ENCODE data around the gene USH2A.

Gene USH2A

DNA sequence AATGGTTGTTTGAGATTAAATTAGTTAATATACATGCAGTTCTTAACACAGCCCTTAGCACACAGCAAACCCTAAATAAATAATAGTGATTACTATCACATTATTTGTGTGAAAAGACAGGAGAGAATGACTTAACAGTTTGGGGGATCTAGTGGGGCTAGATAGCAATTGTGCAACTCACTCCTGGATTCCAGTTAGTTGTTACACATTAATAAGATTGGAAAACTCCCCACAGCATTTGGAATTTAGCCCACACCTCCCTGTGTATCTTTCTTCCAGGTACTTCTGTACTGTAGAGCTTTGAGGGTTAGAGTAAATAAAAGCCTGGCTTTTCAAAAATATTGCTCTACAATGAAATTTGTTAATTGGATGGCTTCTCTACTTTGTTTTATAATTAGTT, 763.0 kb downstream of the USH2A start:
- DNase-seq (ENCODE audit: low read depth) = no peak
- H3K4me3 ChIP-seq (ENCODE audit: control insufficient read depth, low read depth, low read length) = no peak overlapping the region
- TF ChIP-seq, protein P1, sequence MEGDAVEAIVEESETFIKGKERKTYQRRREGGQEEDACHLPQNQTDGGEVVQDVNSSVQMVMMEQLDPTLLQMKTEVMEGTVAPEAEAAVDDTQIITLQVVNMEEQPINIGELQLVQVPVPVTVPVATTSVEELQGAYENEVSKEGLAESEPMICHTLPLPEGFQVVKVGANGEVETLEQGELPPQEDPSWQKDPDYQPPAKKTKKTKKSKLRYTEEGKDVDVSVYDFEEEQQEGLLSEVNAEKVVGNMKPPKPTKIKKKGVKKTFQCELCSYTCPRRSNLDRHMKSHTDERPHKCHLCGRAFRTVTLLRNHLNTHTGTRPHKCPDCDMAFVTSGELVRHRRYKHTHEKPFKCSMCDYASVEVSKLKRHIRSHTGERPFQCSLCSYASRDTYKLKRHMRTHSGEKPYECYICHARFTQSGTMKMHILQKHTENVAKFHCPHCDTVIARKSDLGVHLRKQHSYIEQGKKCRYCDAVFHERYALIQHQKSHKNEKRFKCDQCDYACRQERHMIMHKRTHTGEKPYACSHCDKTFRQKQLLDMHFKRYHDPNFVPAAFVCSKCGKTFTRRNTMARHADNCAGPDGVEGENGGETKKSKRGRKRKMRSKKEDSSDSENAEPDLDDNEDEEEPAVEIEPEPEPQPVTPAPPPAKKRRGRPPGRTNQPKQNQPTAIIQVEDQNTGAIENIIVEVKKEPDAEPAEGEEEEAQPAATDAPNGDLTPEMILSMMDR (IDR thresholded peaks at IDR 0.05; ENCODE audit: control insufficient read depth, insufficient read depth, low read depth, low read length, missing control alignments) = no peak

DNA sequence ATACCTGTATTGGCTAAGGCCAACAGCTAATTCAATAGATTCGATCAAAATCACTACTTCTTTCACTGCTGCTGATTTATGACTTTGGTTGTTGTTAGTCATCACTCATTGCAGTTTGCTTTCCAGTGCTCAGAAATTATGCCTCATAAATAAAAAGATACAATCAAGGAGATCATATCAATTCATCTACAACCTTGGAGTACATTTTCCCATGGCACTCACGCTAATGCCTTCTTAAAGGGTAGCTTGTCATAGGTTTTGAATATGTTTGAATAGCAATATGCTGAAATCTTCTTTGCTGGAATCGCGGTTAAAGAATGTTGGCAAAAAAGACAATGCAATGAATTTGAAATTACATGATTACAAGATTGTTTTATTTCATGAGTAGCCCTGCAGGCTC, 766.2 kb downstream of the USH2A start:
- DNase-seq (ENCODE audit: low read depth) = no peak
- TF ChIP-seq, protein P1 (IDR thresholded peaks at IDR 0.05; ENCODE audit: control insufficient read depth, insufficient read depth, low read depth, low read length, missing control alignments) = no peak
- no peak overlapping the region for H3K4me3 ChIP-seq (ENCODE audit: control insufficient read depth, low read depth, low read length)

DNA sequence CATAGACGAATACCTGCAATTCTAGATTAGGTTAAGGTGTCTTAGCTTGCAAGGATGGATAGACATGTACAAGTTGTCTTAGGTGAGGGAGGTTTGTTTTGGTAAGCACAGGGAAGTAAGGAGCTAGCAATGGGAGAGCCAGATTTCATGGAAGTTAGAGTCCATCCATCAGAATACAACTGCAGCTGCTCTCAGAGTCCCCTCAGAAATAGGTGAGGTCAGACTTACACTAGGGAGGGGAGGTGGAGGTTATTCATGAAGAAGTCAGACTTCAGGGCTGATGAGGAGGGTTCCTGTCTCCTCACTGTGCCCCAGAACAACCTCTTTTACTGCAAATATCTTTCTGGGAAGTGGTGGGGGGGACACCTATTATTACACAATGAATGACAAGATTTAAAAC, 770.9 kb downstream of the USH2A start:
- no peak for DNase-seq (ENCODE audit: low read depth)
- no peak overlapping the region for H3K4me3 ChIP-seq (ENCODE audit: control insufficient read depth, low read depth, low read length)
- TF ChIP-seq, protein P1 (IDR thresholded peaks at IDR 0.05; ENCODE audit: control insufficient read depth, insufficient read depth, low read depth, low read length, missing control alignments) = no peak

DNA sequence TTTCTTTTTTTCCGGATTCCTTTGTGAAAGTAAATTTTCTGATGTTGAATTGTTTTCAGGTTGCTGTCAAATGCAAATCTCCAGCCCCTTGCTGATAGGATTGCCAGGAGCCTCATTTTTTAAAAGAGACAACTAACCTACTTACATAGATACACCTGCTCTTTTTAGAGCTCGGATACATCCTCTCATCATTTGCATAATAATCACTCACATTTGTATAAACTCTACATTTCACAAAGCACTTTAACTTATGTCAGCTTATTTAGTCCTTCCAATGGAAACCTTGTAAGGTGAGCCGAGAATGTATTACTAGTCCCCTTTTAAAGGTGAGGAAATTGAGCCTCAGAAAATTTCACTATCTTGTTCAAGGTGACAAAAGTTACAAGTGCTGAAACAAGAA, 771.4 kb downstream of the USH2A start:
- no peak for DNase-seq (ENCODE audit: low read depth)
- H3K4me3 ChIP-seq (ENCODE audit: control insufficient read depth, low read depth, low read length) = no peak overlapping the region
- TF ChIP-seq, protein P1 (IDR thresholded peaks at IDR 0.05; ENCODE audit: control insufficient read depth, insufficient read depth, low read depth, low read length, missing control alignments) = no peak

DNA sequence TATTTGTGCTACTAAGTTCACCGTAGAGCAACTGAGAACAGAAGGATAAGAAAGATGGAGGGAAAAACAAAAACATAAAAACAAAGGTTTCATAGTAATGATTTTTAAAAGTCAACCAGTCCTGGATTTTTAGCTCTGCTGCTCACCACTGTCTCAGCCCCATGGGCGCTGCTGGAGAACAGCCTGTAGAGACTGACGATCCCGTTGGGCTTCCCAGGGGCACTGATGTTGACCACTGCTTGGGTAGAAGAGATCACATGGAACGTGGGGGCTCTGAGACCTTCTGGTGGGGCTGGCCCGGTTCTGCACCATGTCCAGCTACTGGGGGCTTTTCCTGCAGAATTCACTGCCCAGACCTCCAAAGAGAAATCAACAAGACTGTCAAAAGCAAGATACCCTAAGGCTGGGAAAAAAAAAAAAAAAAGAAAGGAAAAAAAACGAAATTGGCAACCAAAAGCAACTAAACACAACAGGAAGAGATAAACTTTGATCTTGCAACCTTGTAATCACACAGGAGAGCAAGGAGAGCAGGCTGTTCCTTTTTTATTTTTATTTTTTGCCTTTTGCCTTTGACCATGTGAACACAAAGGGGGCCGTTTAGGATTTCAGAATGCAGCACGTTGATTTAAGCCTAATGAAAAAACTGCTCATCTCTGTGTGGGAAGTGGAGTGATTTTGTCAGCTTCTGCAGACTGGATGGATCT, 772.6 kb downstream of the USH2A start:
- DNase-seq (ENCODE audit: low read depth) = no peak
- no peak overlapping the region for H3K4me3 ChIP-seq (ENCODE audit: control insufficient read depth, low read depth, low read length)
- TF ChIP-seq, protein P1 (IDR thresholded peaks at IDR 0.05; ENCODE audit: control insufficient read depth, insufficient read depth, low read depth, low read length, missing control alignments) = no peak

DNA sequence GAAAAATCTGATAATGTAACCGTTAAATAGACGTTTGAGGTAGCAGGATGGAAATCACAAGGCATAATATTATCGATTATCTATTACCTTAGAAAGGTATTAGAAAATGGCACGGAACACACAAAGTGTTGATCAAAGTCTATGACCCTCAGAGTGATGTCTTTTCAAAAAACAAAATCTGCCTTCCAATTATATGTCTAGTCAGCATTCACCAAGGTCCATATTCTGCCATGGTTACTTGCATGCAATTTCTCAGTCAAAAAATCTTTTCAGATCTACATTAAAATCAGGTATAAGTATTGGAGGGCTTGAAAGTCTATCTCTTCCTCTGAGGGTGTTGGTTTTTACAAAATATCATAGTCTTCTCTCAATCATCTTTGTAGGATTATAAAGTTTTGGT, 774.3 kb downstream of the USH2A start:
- H3K4me3 ChIP-seq (ENCODE audit: control insufficient read depth, low read depth, low read length) = no peak overlapping the region
- TF ChIP-seq, protein P1 (IDR thresholded peaks at IDR 0.05; ENCODE audit: control insufficient read depth, insufficient read depth, low read depth, low read length, missing control alignments) = no peak
- no peak for DNase-seq (ENCODE audit: low read depth)

Data from AG09309 (cell line).